H1 (cell line): Measurements from ENCODE around the gene PROSER3. TPM values are rescaled to one million over a fixed set of nuclear protein-coding genes. Genes with fewer than 3 reads are reported as not detected.

Experiments
- CTCF ChIA-PET: fragments of 300-600 bp; sonication (Branson Sonifier 250); formaldehyde crosslinking; loops from one replicate; lab custom pipeline; 2021; ENCODE audit not compliant: partially characterized antibody; lab: Charles Lee
- POLR2A ChIA-PET: fragments of 300-600 bp; sonication (Branson Sonifier 250); formaldehyde crosslinking; loops from one replicate; lab custom pipeline; 2021; ENCODE audit warnings: inconsistent platforms; ENCODE audit not compliant: partially characterized antibody; lab: Charles Lee
- DNase-seq, 2 experiments: peaks; one replicate each; pipeline versions ENCODE4 v3.0.0 to v3.0.0-alpha.2; 2010 to 2022; ENCODE audit warnings: low spot score in 2 of 2, low read depth in 1 of 2, mixed read lengths in 1 of 2
- FAIRE-seq: peaks from 2 replicates; lab custom pipeline; 2011; peaks lifted over from hg19 to GRCh38; lab: Jason Lieb, UNC
- H2AFZ ChIP-seq: 2 replicates; pipeline ENCODE4 v1.8.1; 2012; ENCODE audit warnings: low read length, inconsistent platforms
- H2AK5ac ChIP-seq: 2 replicates; pipeline ENCODE4 v1.6.1; 2013; ENCODE audit warnings: low read depth, low read length
- H2BK120ac ChIP-seq: replicated peaks from 2 replicates; pipeline ENCODE3; 2013; ENCODE audit warnings: low read depth, low read length, inconsistent platforms
- H2BK12ac ChIP-seq: 2 replicates; pipeline ENCODE4 v1.6.1; 2013; ENCODE audit warnings: low read depth, low read length
- H2BK15ac ChIP-seq: 2 replicates; pipeline ENCODE4 v1.6.1; 2013; ENCODE audit warnings: low read length
- H2BK20ac ChIP-seq: 2 replicates; pipeline ENCODE4 v1.6.1; 2013; ENCODE audit warnings: low read length
- H2BK5ac ChIP-seq: 2 replicates; pipeline ENCODE4 v1.6.1; 2013; ENCODE audit warnings: low read depth, low read length
- H3K14ac ChIP-seq: 2 replicates; pipeline ENCODE4 v1.6.1; 2013; ENCODE audit warnings: inconsistent platforms; ENCODE audit not compliant: insufficient read length
- H3K18ac ChIP-seq: 2 replicates; pipeline ENCODE4 v1.6.1; 2013; ENCODE audit warnings: low read length; ENCODE audit errors: extremely low read depth
- H3K23ac ChIP-seq: 2 replicates; pipeline ENCODE4 v1.6.1; 2013; ENCODE audit warnings: inconsistent platforms; ENCODE audit not compliant: insufficient read length
- H3K23me2 ChIP-seq: 2 replicates; pipeline ENCODE4 v1.6.1; 2013; ENCODE audit warnings: low read depth, low read length
- H3K27ac ChIP-seq: 2 replicates; pipeline ENCODE4 v1.6.1; 2011; ENCODE audit warnings: low read depth, low read length, inconsistent platforms
- H3K27me3 ChIP-seq, 4 experiments: replicated peaks in 1 of 4; 1 replicate in 1 of 4; 2 replicates in 3 of 4; pipeline versions ENCODE4 v1.6.1 to v1.8.1; 2011 to 2013; ENCODE audit warnings: low read length in 3 of 4, mild to moderate bottlenecking in 3 of 4, inconsistent platforms in 2 of 4, mixed read lengths in 2 of 4, moderate library complexity in 1 of 4; ENCODE audit not compliant: control insufficient read depth in 3 of 4, insufficient read depth in 3 of 4; ENCODE audit errors: extremely low read depth in 1 of 4
- H3K36me3 ChIP-seq, 4 experiments: 2 replicates each; pipeline versions ENCODE4 v1.6.1 to v1.8.1; 2011 to 2013; ENCODE audit warnings: mild to moderate bottlenecking in 4 of 4, low read length in 3 of 4, moderate library complexity in 2 of 4, control low read depth in 1 of 4, inconsistent platforms in 1 of 4; ENCODE audit not compliant: insufficient read depth in 4 of 4, control insufficient read depth in 2 of 4
- H3K4ac ChIP-seq: replicated peaks from 2 replicates; pipeline ENCODE3; 2013; ENCODE audit warnings: low read length, low read depth, mixed read lengths, inconsistent platforms; ENCODE audit not compliant: insufficient read length
- H3K4me1 ChIP-seq, 4 experiments: replicated peaks in 1 of 4; 1 replicate in 1 of 4; 2 replicates in 3 of 4; pipeline versions ENCODE4 v1.6.1 to v1.8.1; 2011 to 2013; ENCODE audit warnings: low read length in 3 of 4, inconsistent platforms in 2 of 4, mixed read lengths in 1 of 4; ENCODE audit not compliant: insufficient read depth in 4 of 4, control insufficient read depth in 3 of 4
- H3K4me2 ChIP-seq, 2 experiments: 2 replicates each; pipeline versions ENCODE4 v1.6.1 to v1.8.1; 2011 to 2013; ENCODE audit warnings: low read depth in 2 of 2, low read length in 2 of 2, control low read depth in 1 of 2, inconsistent platforms in 1 of 2, mild to moderate bottlenecking in 1 of 2; ENCODE audit not compliant: insufficient read depth in 1 of 2
- H3K4me3 ChIP-seq, 4 experiments: fragments of 200-600, 300-600 bp in 1 of 4; sonication (generic), shearing (Covaris generic), sonication (Bioruptor Twin) in 1 of 4; 2 replicates each; pipeline versions ENCODE4 v1.5.1 to v1.8.1; 2011 to 2016; ENCODE audit warnings: low read length in 4 of 4, low read depth in 3 of 4, control low read depth in 2 of 4, inconsistent platforms in 2 of 4, mild to moderate bottlenecking in 2 of 4, mixed read lengths in 1 of 4, moderate library complexity in 1 of 4; ENCODE audit not compliant: insufficient read depth in 2 of 4; ENCODE audit errors: extremely low read depth in 1 of 4
- H3K56ac ChIP-seq: replicated peaks from 2 replicates; pipeline ENCODE3; 2013; ENCODE audit warnings: low read depth, mild to moderate bottlenecking, mixed read lengths, low read length, inconsistent platforms; ENCODE audit not compliant: insufficient read length
- H3K79me1 ChIP-seq: 2 replicates; pipeline ENCODE4 v1.6.1; 2013; ENCODE audit warnings: low read depth, low read length, control low read depth
- H3K79me2 ChIP-seq, 2 experiments: 2 replicates each; pipeline versions ENCODE4 v1.6.1 to v1.8.1; 2012 to 2013; ENCODE audit warnings: low read length in 2 of 2, mild to moderate bottlenecking in 2 of 2, inconsistent platforms in 1 of 2; ENCODE audit not compliant: insufficient read depth in 2 of 2, control insufficient read depth in 1 of 2
- H3K9ac ChIP-seq, 4 experiments: replicated peaks in 1 of 4; 1 replicate in 1 of 4; 2 replicates in 3 of 4; pipeline versions ENCODE4 v1.6.1 to v1.8.1; 2011 to 2013; ENCODE audit warnings: low read depth in 3 of 4, low read length in 3 of 4, control low read depth in 2 of 4, mild to moderate bottlenecking in 2 of 4, moderate library complexity in 2 of 4, inconsistent platforms in 1 of 4; ENCODE audit errors: extremely low read depth in 1 of 4
- H3K9me3 ChIP-seq, 2 experiments: 2 replicates each; pipeline versions ENCODE4 v1.6.1 to v1.8.1; 2012 to 2013; ENCODE audit warnings: mild to moderate bottlenecking in 2 of 2, moderate library complexity in 2 of 2, control low read depth in 1 of 2, inconsistent platforms in 1 of 2, low read depth in 1 of 2, low read length in 1 of 2, mixed read lengths in 1 of 2; ENCODE audit not compliant: insufficient read depth in 2 of 2
- H4K20me1 ChIP-seq, 2 experiments: replicated peaks in 1 of 2; 2 replicates each; pipeline versions ENCODE3 to v1.8.1; 2011 to 2013; ENCODE audit warnings: inconsistent platforms in 2 of 2, low read length in 2 of 2, mild to moderate bottlenecking in 1 of 2; ENCODE audit not compliant: insufficient read depth in 2 of 2, control insufficient read depth in 1 of 2
- H4K5ac ChIP-seq: 2 replicates; pipeline ENCODE4 v1.6.1; 2013; ENCODE audit warnings: low read length, low read depth, mixed read lengths, inconsistent platforms; ENCODE audit not compliant: insufficient read length
- H4K8ac ChIP-seq: 2 replicates; pipeline ENCODE4 v1.8.0; 2013; ENCODE audit warnings: mild to moderate bottlenecking, moderate library complexity, low read length, inconsistent platforms; ENCODE audit not compliant: insufficient read depth; ENCODE audit errors: extremely low read depth
- H4K91ac ChIP-seq: replicated peaks from 2 replicates; pipeline ENCODE3; 2013; ENCODE audit warnings: low read length, mixed read lengths, inconsistent platforms; ENCODE audit not compliant: insufficient read length
- CEBPB ChIP-seq: IDR thresholded peaks from 2 replicates; pipeline ENCODE4 v1.6.1; 2012; ENCODE audit warnings: low read depth, low read length
- PHF8 ChIP-seq: fragments of 200-600 bp; sonication (generic); conservative IDR thresholded peaks from 2 replicates; pipeline ENCODE4 v1.7.1; 2012; ENCODE audit warnings: low read depth, mild to moderate bottlenecking, inconsistent platforms, low read length, moderate library complexity
- WGBS, 2 experiments: shearing (Covaris generic) in 1 of 2; methylation state at CpG; one replicate each; pipeline versions ENCODE4 v1.1.6 to v1.1.7; 2013 to 2015; ENCODE audit warnings: low lambda C conversion rate in 2 of 2, mixed read lengths in 2 of 2, inconsistent platforms in 1 of 2, low coverage in 1 of 2, missing lambda C conversion rate in 1 of 2; ENCODE audit not compliant: insufficient replicate concordance in 2 of 2, insufficient coverage in 1 of 2, insufficient read length in 1 of 2; ENCODE audit errors: extremely low coverage in 1 of 2, missing lambda C conversion rate in 1 of 2; 5-methylcytosine and 5-hydroxymethylcytosine counted together
- polyA plus RNA-seq, 7 experiments: library from polyadenylated mRNA; depleted of rRNA in 3 of 7; stranded (reverse) in 5 of 7; unstranded in 2 of 7; fragments of >200 nt in 5 of 7; fragments of 200-250 nt in 2 of 7; gene quantifications; 1 replicate in 5 of 7; 2 replicates in 1 of 7; 4 replicates in 1 of 7; pipeline versions ENCODE4 v1.2.1 to v1.2.3, GENCODE V29; 2011 to 2013; ENCODE audit warnings: missing spikeins in 2 of 7, mixed read lengths in 2 of 7
- total RNA-seq: library from RNA; stranded (reverse); fragmentation: NEBNext Ultra II Directional; extraction: Animal tissue kit (Norgen Biotek cat#: 25700); gene quantifications from 2 replicates; pipeline ENCODE4 v1.2.1, GENCODE V29; 2021

The PROSER3 gene
- total and polyA plus RNA-seq, 2 of the 8 experiments (the other 6 are each of a cell fraction or from before 2014, with no cell fraction given), result 17.8 to 28.9 TPM

DNA sequence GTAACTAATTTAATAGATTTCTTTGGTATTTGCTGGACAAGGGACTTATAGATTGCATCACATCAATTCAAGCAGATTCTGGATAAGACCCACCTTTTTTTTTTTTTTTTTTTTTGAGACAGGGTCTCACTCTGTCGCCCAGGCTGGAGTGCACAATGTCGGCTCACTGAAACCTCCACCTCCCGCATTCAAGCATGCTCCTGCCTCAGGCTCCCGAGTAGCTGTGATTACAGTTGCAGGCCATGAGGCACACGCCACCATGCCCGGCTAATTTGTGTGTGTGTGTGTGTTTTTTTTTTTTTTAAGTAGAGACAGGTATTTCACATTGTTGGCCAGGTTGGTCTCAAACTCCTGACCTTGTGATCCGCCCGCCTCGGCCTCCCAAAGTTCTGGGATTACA is 58.9 kb downstream of the PROSER3 start:
- Histone ChIP-seq H4K5ac (no peak overlapping the region), H3K14ac (no peak overlapping the region), H3K4me1 (peaks cover 0 to 4% (median 1%) of the 10 kb centered on the region in 4 experiments; a peak in 4 of 7 replicates), H4K8ac (no peak overlapping the region), H2AK5ac (no peak overlapping the region), H4K91ac (no peak overlapping the region), H4K20me1 (no peaks in the 10 kb centered on the region), H2BK15ac (no peak overlapping the region), H3K56ac (no peak overlapping the region), H3K36me3 (no peaks in the 10 kb centered on the region), H3K27ac (no peak overlapping the region), H2AFZ (no peak overlapping the region), H3K79me1 (no peaks in the 10 kb centered on the region), H2BK5ac (peak overlapping the region; percentile 16; the same call in 1 of the 2 replicates), H2BK120ac (no peak overlapping the region), H3K23me2 (no peaks in the 10 kb centered on the region), H3K23ac (no peak overlapping the region), H3K4me2 (no peak overlapping the region), H3K9me3 (no peaks in the 10 kb centered on the region), H2BK12ac (no peak overlapping the region), H2BK20ac (no peak overlapping the region), H3K79me2 (no peaks in the 10 kb centered on the region), H3K18ac (no peak overlapping the region), H3K9ac (no peak overlapping the region), H3K4ac (no peak overlapping the region), H3K4me3 (no peak overlapping the region), H3K27me3 (no peaks in the 10 kb centered on the region)
- 0 out of 2 replicates have a peak, but pooled peaks have one; percentile 13 for TF ChIP-seq CEBPB
- no peak for TF ChIP-seq PHF8
- WGBS, 2 experiments, result 80% methylated on average over 9 of the region's 9 CpGs; no CpG with 5 or more reads in 1 of the 2 experiments
- DNase-seq, result no peak
- no peak for FAIRE-seq
- ChIA-PET CTCF (interaction anchor here (1.1 to 2.0 kb wide), 3 partner anchors 32 to 124 kb away, joined by 3 to 6 read pairs (median 4); no protein-coding TSS in a partner anchor), POLR2A (interaction anchor here (0.7 to 1.3 kb wide), 7 partner anchors 9 to 71 kb away, joined by 3 to 5 read pairs (median 4); partner anchors contain the start of genes HSPB6, PSENEN and U2AF1L4)
